ENCODE measurements around the gene FAM187B. TPM values are rescaled to one million over a fixed set of nuclear protein-coding genes. Genes with fewer than 3 reads are reported as not detected.

The FAM187B gene
- total and polyA plus RNA-seq, 2 of the 4 experiments (the other 2 are of a cell fraction) = not detected

DNA sequence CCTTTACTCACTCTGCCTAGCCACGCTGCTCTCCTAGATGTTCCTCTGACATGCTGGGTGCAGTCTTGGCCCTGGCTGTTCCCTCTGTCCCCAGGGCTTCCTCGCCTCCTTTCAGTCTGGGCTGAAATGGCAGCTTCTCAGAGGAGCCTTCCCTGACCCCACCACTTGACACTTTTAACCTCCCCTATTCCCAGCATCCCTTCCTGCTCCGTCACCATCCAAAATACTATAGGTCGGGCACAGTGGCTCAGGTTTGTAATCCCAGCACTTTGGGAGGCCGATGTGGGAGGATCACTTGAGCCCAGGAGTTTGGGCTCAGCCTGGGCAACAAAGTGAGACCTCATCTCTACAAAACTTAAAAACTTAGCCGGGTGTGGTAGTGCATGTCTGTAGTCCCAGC, 2.6 kb downstream of the FAM187B start:
- intact Hi-C loops (cut with micrococcal nuclease) (no loop called here), in situ Hi-C loops (cut with MboI; ENCODE audit: low sequenced_read_pairs) (no loop called here), dilution Hi-C loops (cut with HindIII; ENCODE audit: low sequenced_read_pairs, unreplicated experiment) (no loop called here)
- Histone ChIP-seq H3K27me3 (ENCODE audit: control insufficient read depth, insufficient read depth, low read length) (peaks cover 13% of the 10 kb centered on the region), H2AK9ac (replicated peaks; ENCODE audit: low read depth, low read length, poor library complexity) (no peak overlapping the region), H3K36me3 (ENCODE audit: control insufficient read depth, insufficient read depth, low read length) (no peaks in the 10 kb centered on the region), H4K8ac (ENCODE audit: low read depth in 2 of 2, low read length in 2 of 2) (no peak overlapping the region), H4K5ac (ENCODE audit: low read depth, low read length) (no peak overlapping the region), H3K18ac (ENCODE audit: low read depth, low read length) (no peak overlapping the region), H4K91ac (ENCODE audit: insufficient read depth, low read depth, low read length) (no peak overlapping the region), H3K56ac (ENCODE audit: extremely low read depth, insufficient read depth, low read length) (no peak overlapping the region), H3K27ac (ENCODE audit: insufficient read depth, low read length) (no peak overlapping the region), H2AFZ (replicated peaks; ENCODE audit: low read length, poor library complexity) (no peak overlapping the region), H2BK5ac (ENCODE audit: low read depth, low read length, poor library complexity, severe bottlenecking) (no peak overlapping the region), H3K79me1 (ENCODE audit: low read depth in 1 of 2, low read length in 2 of 2) (no peaks in the 10 kb centered on the region), H2BK15ac (ENCODE audit: low read depth, low read length) (no peak overlapping the region), H3K4ac (ENCODE audit: low read depth, low read length) (no peak overlapping the region), H4K20me1 (ENCODE audit: insufficient read depth, low read length) (no peaks in the 10 kb centered on the region), H3K4me2 (ENCODE audit: low read depth, low read length) (no peak overlapping the region), H3K23ac (ENCODE audit: low read depth, low read length) (no peak overlapping the region), H2BK20ac (ENCODE audit: low read depth, low read length) (no peak overlapping the region), H2BK120ac (ENCODE audit: low read depth, low read length) (no peak overlapping the region), H3K14ac (replicated peaks; ENCODE audit: low read depth, low read length) (no peak overlapping the region), H3K9ac (ENCODE audit: low read depth, low read length) (no peak overlapping the region), H2AK5ac (ENCODE audit: low read depth, low read length) (no peak overlapping the region), H3K4me3 (ENCODE audit: insufficient read depth, low read depth, low read length) (no peak overlapping the region), H3K9me1 (ENCODE audit: insufficient read depth, low read length) (no peaks in the 10 kb centered on the region), H3K4me1 (ENCODE audit: control insufficient read depth, insufficient read depth, low read length) (no peaks in the 10 kb centered on the region), H3K9me3 (ENCODE audit: control insufficient read depth, insufficient read depth, low read length) (peaks cover 3% of the 10 kb centered on the region; the same call in 1 of the 2 replicates)
- 57% methylated on average over 1 of the region's 6 CpGs; no CpG with 5 or more reads in 1 of the 2 experiments for WGBS, 2 experiments (ENCODE audit: extremely low coverage in 2 of 2, insufficient read length in 1 of 2)
- no peak for ATAC-seq (ENCODE audit: low read depth)
- no TSS peak for BruUV-seq (replicated peaks)
- ChIA-PET CTCF (no interaction called here), POLR2A (ENCODE audit: unreplicated experiment) (no interaction called here)
- DNase-seq = no peak
- TF ChIP-seq SMC3 (IDR thresholded peaks at IDR 0.05; ENCODE audit: low read depth, low read length) (no peak), RAD21 (IDR thresholded peaks at IDR 0.05; ENCODE audit: low read length) (no peak), RFX5 (IDR thresholded peaks at IDR 0.05; ENCODE audit: low read depth, low read length) (no peak), MAZ (IDR thresholded peaks at IDR 0.05; ENCODE audit: borderline replicate concordance, low read depth, low read length) (no peak), FOS (IDR thresholded peaks at IDR 0.05; ENCODE audit: low read depth, low read length) (no peak), CHD1 (IDR thresholded peaks at IDR 0.05; ENCODE audit: low read depth, low read length) (no peak), POLR2A (IDR thresholded peaks at IDR 0.05; ENCODE audit: low read depth, low read length) (no peak), CEBPB (IDR thresholded peaks at IDR 0.05; ENCODE audit: low read depth, low read length) (no peak), BHLHE40 (IDR thresholded peaks at IDR 0.05; ENCODE audit: low read depth, low read length) (no peak), ELK1 (IDR thresholded peaks at IDR 0.05; ENCODE audit: borderline replicate concordance, low read depth, low read length) (no peak)
- TF ChIP-seq, protein P1, sequence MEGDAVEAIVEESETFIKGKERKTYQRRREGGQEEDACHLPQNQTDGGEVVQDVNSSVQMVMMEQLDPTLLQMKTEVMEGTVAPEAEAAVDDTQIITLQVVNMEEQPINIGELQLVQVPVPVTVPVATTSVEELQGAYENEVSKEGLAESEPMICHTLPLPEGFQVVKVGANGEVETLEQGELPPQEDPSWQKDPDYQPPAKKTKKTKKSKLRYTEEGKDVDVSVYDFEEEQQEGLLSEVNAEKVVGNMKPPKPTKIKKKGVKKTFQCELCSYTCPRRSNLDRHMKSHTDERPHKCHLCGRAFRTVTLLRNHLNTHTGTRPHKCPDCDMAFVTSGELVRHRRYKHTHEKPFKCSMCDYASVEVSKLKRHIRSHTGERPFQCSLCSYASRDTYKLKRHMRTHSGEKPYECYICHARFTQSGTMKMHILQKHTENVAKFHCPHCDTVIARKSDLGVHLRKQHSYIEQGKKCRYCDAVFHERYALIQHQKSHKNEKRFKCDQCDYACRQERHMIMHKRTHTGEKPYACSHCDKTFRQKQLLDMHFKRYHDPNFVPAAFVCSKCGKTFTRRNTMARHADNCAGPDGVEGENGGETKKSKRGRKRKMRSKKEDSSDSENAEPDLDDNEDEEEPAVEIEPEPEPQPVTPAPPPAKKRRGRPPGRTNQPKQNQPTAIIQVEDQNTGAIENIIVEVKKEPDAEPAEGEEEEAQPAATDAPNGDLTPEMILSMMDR (conservative IDR thresholded peaks at IDR 0.05; ENCODE audit: low read depth, low read length) = no peak
- TF ChIP-seq, protein P2, sequence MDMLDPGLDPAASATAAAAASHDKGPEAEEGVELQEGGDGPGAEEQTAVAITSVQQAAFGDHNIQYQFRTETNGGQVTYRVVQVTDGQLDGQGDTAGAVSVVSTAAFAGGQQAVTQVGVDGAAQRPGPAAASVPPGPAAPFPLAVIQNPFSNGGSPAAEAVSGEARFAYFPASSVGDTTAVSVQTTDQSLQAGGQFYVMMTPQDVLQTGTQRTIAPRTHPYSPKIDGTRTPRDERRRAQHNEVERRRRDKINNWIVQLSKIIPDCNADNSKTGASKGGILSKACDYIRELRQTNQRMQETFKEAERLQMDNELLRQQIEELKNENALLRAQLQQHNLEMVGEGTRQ (IDR thresholded peaks at IDR 0.05; ENCODE audit: low read depth, low read length) = no peak
